ENCODE results near the gene WDR19.

The WDR19 gene

DNA sequence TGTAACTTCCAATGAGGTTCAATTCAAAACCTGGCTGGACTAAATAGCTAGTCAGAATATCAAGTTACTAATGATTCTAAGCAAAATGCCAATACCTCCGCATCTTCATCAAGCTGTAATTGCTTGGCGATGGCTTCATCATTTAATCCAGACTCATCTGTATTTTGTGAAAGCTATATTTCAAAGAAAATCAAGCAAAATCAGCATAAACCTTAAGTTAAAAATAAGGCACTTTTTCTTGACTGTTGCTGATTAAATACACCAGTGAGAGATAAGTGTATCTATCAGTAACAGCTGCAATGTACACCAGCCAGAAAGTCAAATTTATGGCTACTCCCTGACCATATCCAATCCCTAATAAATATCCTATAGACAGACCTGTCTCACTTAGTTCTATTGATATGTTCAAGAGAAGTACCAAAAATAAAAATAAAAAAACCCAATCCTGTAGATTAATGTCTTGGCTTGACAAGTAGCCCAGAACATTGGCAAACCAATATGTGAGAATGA, 144.2 kb downstream of the WDR19 start:
- Mint-ChIP-seq H3K27ac (no peak overlapping the region), H3K4me3 (no peak overlapping the region), H3K27me3 (ENCODE audit: low read depth) (no peaks in the 10 kb centered on the region), H3K4me1 (no peaks in the 10 kb centered on the region), H3K36me3 (ENCODE audit: low read depth) (peaks cover 57% of the 10 kb centered on the region), H3K9me3 (no peaks in the 10 kb centered on the region)
- TF ChIP-seq, protein P1, sequence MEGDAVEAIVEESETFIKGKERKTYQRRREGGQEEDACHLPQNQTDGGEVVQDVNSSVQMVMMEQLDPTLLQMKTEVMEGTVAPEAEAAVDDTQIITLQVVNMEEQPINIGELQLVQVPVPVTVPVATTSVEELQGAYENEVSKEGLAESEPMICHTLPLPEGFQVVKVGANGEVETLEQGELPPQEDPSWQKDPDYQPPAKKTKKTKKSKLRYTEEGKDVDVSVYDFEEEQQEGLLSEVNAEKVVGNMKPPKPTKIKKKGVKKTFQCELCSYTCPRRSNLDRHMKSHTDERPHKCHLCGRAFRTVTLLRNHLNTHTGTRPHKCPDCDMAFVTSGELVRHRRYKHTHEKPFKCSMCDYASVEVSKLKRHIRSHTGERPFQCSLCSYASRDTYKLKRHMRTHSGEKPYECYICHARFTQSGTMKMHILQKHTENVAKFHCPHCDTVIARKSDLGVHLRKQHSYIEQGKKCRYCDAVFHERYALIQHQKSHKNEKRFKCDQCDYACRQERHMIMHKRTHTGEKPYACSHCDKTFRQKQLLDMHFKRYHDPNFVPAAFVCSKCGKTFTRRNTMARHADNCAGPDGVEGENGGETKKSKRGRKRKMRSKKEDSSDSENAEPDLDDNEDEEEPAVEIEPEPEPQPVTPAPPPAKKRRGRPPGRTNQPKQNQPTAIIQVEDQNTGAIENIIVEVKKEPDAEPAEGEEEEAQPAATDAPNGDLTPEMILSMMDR (IDR thresholded peaks at IDR 0.05; ENCODE audit: unreplicated experiment in 3 of 3): no peak

DNA sequence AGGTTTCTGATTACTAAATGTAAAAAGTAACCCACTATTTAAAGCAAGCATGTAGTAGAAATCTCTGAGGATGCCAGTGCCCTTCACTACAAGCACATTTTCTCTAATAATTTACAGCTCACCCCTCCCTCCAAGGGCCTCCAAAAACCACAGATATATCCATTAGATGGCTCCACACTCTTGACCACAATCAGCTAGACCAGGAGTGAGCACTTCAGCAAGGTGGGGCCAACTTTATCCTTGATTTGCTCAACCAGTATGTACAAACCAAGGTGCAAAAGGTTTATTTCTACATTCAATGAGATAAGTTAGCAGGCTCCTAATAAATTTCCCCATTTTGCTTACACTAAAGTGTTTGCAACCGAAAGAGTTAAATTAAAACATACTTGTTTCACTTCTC, 148.0 kb downstream of the WDR19 start:
- H3K4me3 Mint-ChIP-seq: no peak overlapping the region
- H3K9me3 Mint-ChIP-seq: no peaks in the 10 kb centered on the region
- H3K4me1 Mint-ChIP-seq: no peaks in the 10 kb centered on the region
- TF ChIP-seq, protein P1 (IDR thresholded peaks at IDR 0.05; ENCODE audit: unreplicated experiment in 3 of 3): no peak
- no peaks in the 10 kb centered on the region for H3K27me3 Mint-ChIP-seq (ENCODE audit: low read depth)
- H3K36me3 Mint-ChIP-seq (ENCODE audit: low read depth): peaks cover 31% of the 10 kb centered on the region
- no peak overlapping the region for H3K27ac Mint-ChIP-seq

DNA sequence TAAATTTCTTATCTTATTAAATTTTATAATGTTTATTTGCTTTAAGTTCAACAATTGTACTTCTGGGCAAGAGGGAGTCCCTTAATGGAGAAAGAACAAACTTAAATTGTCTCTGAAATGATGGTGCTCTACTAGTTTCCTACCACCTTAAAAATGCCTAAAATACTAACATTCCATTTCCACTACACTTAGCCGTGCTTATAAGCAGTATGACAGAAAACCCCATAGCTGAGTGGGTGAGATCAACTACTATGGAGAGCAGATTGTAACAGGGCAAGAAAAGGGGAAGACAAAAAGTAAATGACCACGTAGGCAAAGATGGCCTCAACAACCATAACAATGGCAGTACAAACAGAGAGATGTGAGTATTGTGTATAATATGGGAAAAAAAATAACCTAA, 148.9 kb downstream of the WDR19 start:
- H3K4me1 Mint-ChIP-seq: no peaks in the 10 kb centered on the region
- no peaks in the 10 kb centered on the region for H3K9me3 Mint-ChIP-seq
- H3K4me3 Mint-ChIP-seq: no peak overlapping the region
- no peak overlapping the region for H3K27ac Mint-ChIP-seq
- H3K36me3 Mint-ChIP-seq (ENCODE audit: low read depth): peaks cover 25% of the 10 kb centered on the region
- H3K27me3 Mint-ChIP-seq (ENCODE audit: low read depth): no peaks in the 10 kb centered on the region
- TF ChIP-seq, protein P1 (IDR thresholded peaks at IDR 0.05; ENCODE audit: unreplicated experiment in 3 of 3): no peak

Measured in nephron (organoid).